ENCODE measurements around the gene METRN.

METRN gene

GRCh38 chr16:709566-710499 is 5.1 kb upstream of the METRN start:
- H3K36me3 ChIP-seq (replicated peaks; ENCODE audit: low read depth, low read length) = no peaks in the 10 kb centered on the region
- H4K20me1 ChIP-seq (ENCODE audit: insufficient read depth, low read length) = no peaks in the 10 kb centered on the region
- H3K4me3 ChIP-seq (ENCODE audit: low read length) = no peak overlapping the region
- no peak overlapping the region for H3K4me2 ChIP-seq (ENCODE audit: low read length)
- no peaks in the 10 kb centered on the region for H3K9me3 ChIP-seq (ENCODE audit: insufficient read depth, low read length)
- no peaks in the 10 kb centered on the region for H3K79me2 ChIP-seq (ENCODE audit: low read length)
- H3K27ac ChIP-seq (ENCODE audit: low read length) = no peak overlapping the region
- no peak for TF ChIP-seq EZH2phosphoT487 (IDR thresholded peaks at IDR 0.05; ENCODE audit: low read depth)
- no peak for TF ChIP-seq CTCF (IDR thresholded peaks at IDR 0.05; ENCODE audit: low read depth, low read length)
- no peak overlapping the region for H2AFZ ChIP-seq (ENCODE audit: low read depth, low read length)
- no peaks in the 10 kb centered on the region; the same call in 1 of the 2 replicates for H3K4me1 ChIP-seq (ENCODE audit: low read length)
- no peak overlapping the region for H3K9ac ChIP-seq (ENCODE audit: low read length)
- H3K27me3 ChIP-seq (ENCODE audit: low read depth, low read length) = peaks cover 18% of the 10 kb centered on the region

DNA sequence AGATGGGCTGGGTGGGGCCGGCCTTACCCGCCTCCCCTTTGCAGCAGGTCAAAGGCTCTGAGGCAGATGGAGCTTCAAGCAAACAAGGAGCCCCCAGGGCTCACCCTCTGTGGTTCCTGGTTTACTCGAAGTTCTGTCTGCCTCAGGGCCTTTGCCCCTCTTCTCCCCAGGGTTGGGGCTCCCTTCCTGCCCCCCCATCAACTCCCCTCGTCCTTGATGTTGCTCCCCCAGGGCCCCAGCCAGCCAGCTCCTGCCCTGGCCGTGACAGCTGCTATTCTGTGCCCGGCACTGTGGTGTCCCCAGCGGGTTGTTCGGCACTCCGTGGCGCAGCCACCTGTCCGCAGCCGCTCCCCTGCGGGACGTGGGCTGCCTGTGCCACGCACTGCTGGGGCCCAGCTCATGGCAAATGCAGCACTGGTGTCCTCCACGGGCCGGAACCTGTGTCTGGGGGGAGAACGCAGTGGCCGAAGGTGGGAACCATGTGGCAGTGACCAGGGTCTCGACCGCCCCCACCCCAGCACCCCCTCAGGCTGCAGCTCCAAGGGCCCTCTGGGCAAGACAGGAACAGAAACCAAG is 4.3 kb upstream of the METRN start:
- H3K79me2 ChIP-seq (ENCODE audit: low read length) = no peaks in the 10 kb centered on the region
- H4K20me1 ChIP-seq (ENCODE audit: insufficient read depth, low read length) = no peaks in the 10 kb centered on the region
- H3K9ac ChIP-seq (ENCODE audit: low read length) = no peak overlapping the region
- H3K27me3 ChIP-seq (ENCODE audit: low read depth, low read length) = peaks cover 18% of the 10 kb centered on the region
- H2AFZ ChIP-seq (ENCODE audit: low read depth, low read length) = no peak overlapping the region
- H3K4me2 ChIP-seq (ENCODE audit: low read length) = no peak overlapping the region
- H3K27ac ChIP-seq (ENCODE audit: low read length) = no peak overlapping the region
- no peaks in the 10 kb centered on the region; the same call in 1 of the 2 replicates for H3K4me1 ChIP-seq (ENCODE audit: low read length)
- no peaks in the 10 kb centered on the region for H3K36me3 ChIP-seq (replicated peaks; ENCODE audit: low read depth, low read length)
- no peak for TF ChIP-seq CTCF (IDR thresholded peaks at IDR 0.05; ENCODE audit: low read depth, low read length)
- TF ChIP-seq EZH2phosphoT487 (IDR thresholded peaks at IDR 0.05; ENCODE audit: low read depth) = no peak
- H3K4me3 ChIP-seq (ENCODE audit: low read length) = no peak overlapping the region
- H3K9me3 ChIP-seq (ENCODE audit: insufficient read depth, low read length) = no peaks in the 10 kb centered on the region

DNA sequence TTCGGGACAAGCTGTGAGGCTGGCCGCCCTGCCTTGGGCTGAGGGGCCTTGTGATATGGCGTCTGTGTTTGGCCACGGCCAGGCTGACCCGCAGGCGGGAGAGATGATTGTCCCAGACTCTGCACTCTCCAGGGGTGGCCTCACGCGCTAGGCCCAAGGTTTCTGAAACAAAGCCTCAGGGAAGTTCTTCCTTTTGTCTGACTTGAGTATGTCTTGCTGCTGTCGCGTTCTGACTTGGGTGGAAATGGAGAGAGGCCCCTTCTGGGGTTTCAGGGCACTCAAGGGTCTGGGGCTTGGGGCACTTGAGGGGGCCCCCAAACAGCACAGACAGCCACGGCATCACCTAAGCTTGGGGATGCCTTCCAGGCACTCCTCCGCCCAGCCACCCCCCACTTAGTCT is 3.8 kb upstream of the METRN start:
- Histone ChIP-seq H3K27me3 (ENCODE audit: low read depth, low read length) (peaks cover 18% of the 10 kb centered on the region), H3K27ac (ENCODE audit: low read length) (no peak overlapping the region), H3K79me2 (ENCODE audit: low read length) (no peaks in the 10 kb centered on the region), H3K4me1 (ENCODE audit: low read length) (no peaks in the 10 kb centered on the region; the same call in 1 of the 2 replicates), H3K9ac (ENCODE audit: low read length) (no peak overlapping the region), H3K36me3 (replicated peaks; ENCODE audit: low read depth, low read length) (no peaks in the 10 kb centered on the region), H3K4me2 (ENCODE audit: low read length) (no peak overlapping the region), H2AFZ (ENCODE audit: low read depth, low read length) (no peak overlapping the region), H3K4me3 (ENCODE audit: low read length) (no peak overlapping the region), H4K20me1 (ENCODE audit: insufficient read depth, low read length) (no peaks in the 10 kb centered on the region), H3K9me3 (ENCODE audit: insufficient read depth, low read length) (no peaks in the 10 kb centered on the region)
- TF ChIP-seq EZH2phosphoT487 (IDR thresholded peaks at IDR 0.05; ENCODE audit: low read depth) (no peak), CTCF (IDR thresholded peaks at IDR 0.05; ENCODE audit: low read depth, low read length) (no peak)
